ENCODE results near the gene ABLIM3. TPM values are rescaled to one million over a fixed set of nuclear protein-coding genes. Genes with fewer than 3 reads are reported as not detected.

ABLIM3 gene
- total and polyA plus RNA-seq, 2 of the 8 experiments (the other 6 are each of a cell fraction or from before 2014, with no cell fraction given): 0.36 to 0.56 TPM

GRCh38 chr5:149217096-149217802 is 76.0 kb downstream of the ABLIM3 start:
- WGBS, 2 experiments (ENCODE audit: extremely low coverage in 1 of 2, insufficient coverage in 1 of 2, insufficient read length in 1 of 2, insufficient replicate concordance in 2 of 2, low coverage in 1 of 2, low lambda C conversion rate in 2 of 2, missing lambda C conversion rate in 1 of 2): 68% methylated on average over 6 of the region's 6 CpGs; no CpG with 5 or more reads in 1 of the 2 experiments
- POLR2A ChIA-PET (ENCODE audit: partially characterized antibody): no interaction called here

More at GRCh38 chr5:149217096-149217802, 76.0 kb downstream of the ABLIM3 start:
- no peaks in the 10 kb centered on the region for H3K4me1 ChIP-seq (replicated peaks in 1 of 4; ENCODE audit: control insufficient read depth in 3 of 4, insufficient read depth in 4 of 4, low read length in 3 of 4)
- H3K79me2 ChIP-seq (ENCODE audit: control insufficient read depth in 1 of 2, insufficient read depth in 2 of 2, low read length in 2 of 2): no peaks in the 10 kb centered on the region
- no peak overlapping the region for H2BK5ac ChIP-seq (ENCODE audit: low read depth, low read length)
- H2AK5ac ChIP-seq (ENCODE audit: low read depth, low read length): no peak overlapping the region
- no peaks in the 10 kb centered on the region for H3K36me3 ChIP-seq (ENCODE audit: control insufficient read depth in 2 of 4, insufficient read depth in 4 of 4, low read length in 3 of 4)
- H4K8ac ChIP-seq (ENCODE audit: extremely low read depth, insufficient read depth, low read length): no peak overlapping the region
- no peak overlapping the region for H3K56ac ChIP-seq (replicated peaks; ENCODE audit: insufficient read length, low read depth, low read length)
- no peak overlapping the region for H3K4me2 ChIP-seq (ENCODE audit: insufficient read depth in 1 of 2, low read depth in 2 of 2, low read length in 2 of 2)
- no peak for DNase-seq (ENCODE audit: low read depth in 1 of 2, low spot score in 2 of 2)
- no peak overlapping the region for H2BK12ac ChIP-seq (ENCODE audit: low read depth, low read length)
- TF ChIP-seq E2F6 (IDR thresholded peaks at IDR 0.05): no peak
- TF ChIP-seq RAD21 (IDR thresholded peaks at IDR 0.05 in 1 of 2, conservative IDR thresholded peaks at IDR 0.05 in 1 of 2; ENCODE audit: low read depth in 2 of 2, low read length in 2 of 2): no peak
- TF ChIP-seq USF2 (IDR thresholded peaks at IDR 0.05; ENCODE audit: low read length): no peak
- no peak for TF ChIP-seq BRCA1 (IDR thresholded peaks at IDR 0.05; ENCODE audit: low read depth, low read length)
- TF ChIP-seq TBP (IDR thresholded peaks at IDR 0.05; ENCODE audit: low read depth, low read length): no peak
- TF ChIP-seq POLR2AphosphoS5 (IDR thresholded peaks at IDR 0.05; ENCODE audit: low read depth, low read length): no peak
- no peak for TF ChIP-seq SAP30 (IDR thresholded peaks at IDR 0.05; ENCODE audit: insufficient read depth, insufficient replicate concordance, low read length)
- no peak for TF ChIP-seq HDAC6 (IDR thresholded peaks at IDR 0.05; ENCODE audit: low read depth, low read length)
- TF ChIP-seq BACH1 (IDR thresholded peaks at IDR 0.05; ENCODE audit: low read length): no peak
- TF ChIP-seq GABPA (IDR thresholded peaks at IDR 0.05; ENCODE audit: borderline replicate concordance, insufficient read depth, low read length): no peak
- no peak overlapping the region for H3K14ac ChIP-seq (ENCODE audit: insufficient read length)
- H3K23me2 ChIP-seq (ENCODE audit: low read depth, low read length): no peaks in the 10 kb centered on the region
- H3K9ac ChIP-seq (replicated peaks in 1 of 4; ENCODE audit: extremely low read depth in 1 of 4, low read depth in 3 of 4, low read length in 3 of 4): no peak overlapping the region
- H4K91ac ChIP-seq (replicated peaks; ENCODE audit: insufficient read length, low read length): no peak overlapping the region
- no peak overlapping the region for H2BK15ac ChIP-seq (ENCODE audit: low read length)
- H3K27me3 ChIP-seq (replicated peaks in 1 of 4; ENCODE audit: control insufficient read depth in 3 of 4, extremely low read depth in 1 of 4, insufficient read depth in 3 of 4, low read length in 3 of 4): no peaks in the 10 kb centered on the region; a peak in 1 of 7 replicates
- no peak overlapping the region for H3K18ac ChIP-seq (ENCODE audit: extremely low read depth, low read length)
- H3K9me3 ChIP-seq (ENCODE audit: insufficient read depth in 2 of 2, low read depth in 1 of 2, low read length in 1 of 2): no peaks in the 10 kb centered on the region
- H2AFZ ChIP-seq (ENCODE audit: low read length): no peak overlapping the region
- H2BK120ac ChIP-seq (replicated peaks; ENCODE audit: low read depth, low read length): no peak overlapping the region
- no peak overlapping the region for H3K4me3 ChIP-seq (ENCODE audit: extremely low read depth in 1 of 4, insufficient read depth in 2 of 4, low read depth in 3 of 4, low read length in 4 of 4)
- H3K27ac ChIP-seq (ENCODE audit: low read depth, low read length): no peak overlapping the region
- FAIRE-seq: no peak
- H4K5ac ChIP-seq (ENCODE audit: insufficient read length, low read depth, low read length): no peak overlapping the region
- CTCF ChIA-PET (ENCODE audit: partially characterized antibody): interaction anchor here (1.0 to 9.7 kb wide), 5 partner anchors 11 to 92 kb away, joined by 3 to 70 read pairs (median 7); no protein-coding TSS in a partner anchor
- no peak overlapping the region for H3K4ac ChIP-seq (replicated peaks; ENCODE audit: insufficient read length, low read depth, low read length)
- no peak overlapping the region for H3K23ac ChIP-seq (ENCODE audit: insufficient read length)
- no peaks in the 10 kb centered on the region for H4K20me1 ChIP-seq (replicated peaks in 1 of 2; ENCODE audit: control insufficient read depth in 1 of 2, insufficient read depth in 2 of 2, low read length in 2 of 2)
- no peak overlapping the region for H2BK20ac ChIP-seq (ENCODE audit: low read length)
- H3K79me1 ChIP-seq (ENCODE audit: low read depth, low read length): no peaks in the 10 kb centered on the region
